HG03439 (cell line): Measurements from ENCODE around the gene SHMT2.
A peak's percentile ranks its signal among the peaks of the same experiment; 100 is the strongest.
"Not testable (repeated sequence)": the region's sequence is repeated elsewhere in the genome, so short reads cannot be mapped to it uniquely, and the experiment has no call there.

Experiments used
- ATAC-seq: cut with Tn5 transposase; IDR thresholded peaks from one replicate; pipeline ENCODE4 v1.9.1; 2021; ENCODE audit warnings: mild to moderate bottlenecking, moderate library complexity; ENCODE audit not compliant: unreplicated experiment

The SHMT2 gene

DNA sequence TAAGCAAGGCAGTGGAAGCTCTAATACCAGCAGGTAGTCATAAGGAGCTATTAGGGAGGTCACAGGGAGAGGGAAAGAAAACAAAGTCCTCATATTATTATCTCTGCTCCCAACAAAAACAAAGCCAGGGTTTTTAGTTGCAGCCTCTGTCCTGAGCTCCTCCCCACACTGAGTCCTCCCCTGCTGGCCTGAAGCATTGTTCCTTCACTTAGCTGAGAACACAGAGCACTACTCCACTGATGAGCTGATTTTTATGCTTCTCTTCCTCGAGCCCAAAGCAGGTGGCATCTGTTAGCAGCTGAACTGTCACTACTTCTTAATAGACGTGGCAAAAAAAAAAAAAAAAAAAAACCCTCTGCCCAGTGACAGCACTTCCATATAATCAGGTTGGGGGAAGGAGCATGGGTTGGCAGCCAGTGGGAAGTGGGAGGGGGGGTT, 31.9 kb downstream of the SHMT2 start:
- no peak for ATAC-seq

DNA sequence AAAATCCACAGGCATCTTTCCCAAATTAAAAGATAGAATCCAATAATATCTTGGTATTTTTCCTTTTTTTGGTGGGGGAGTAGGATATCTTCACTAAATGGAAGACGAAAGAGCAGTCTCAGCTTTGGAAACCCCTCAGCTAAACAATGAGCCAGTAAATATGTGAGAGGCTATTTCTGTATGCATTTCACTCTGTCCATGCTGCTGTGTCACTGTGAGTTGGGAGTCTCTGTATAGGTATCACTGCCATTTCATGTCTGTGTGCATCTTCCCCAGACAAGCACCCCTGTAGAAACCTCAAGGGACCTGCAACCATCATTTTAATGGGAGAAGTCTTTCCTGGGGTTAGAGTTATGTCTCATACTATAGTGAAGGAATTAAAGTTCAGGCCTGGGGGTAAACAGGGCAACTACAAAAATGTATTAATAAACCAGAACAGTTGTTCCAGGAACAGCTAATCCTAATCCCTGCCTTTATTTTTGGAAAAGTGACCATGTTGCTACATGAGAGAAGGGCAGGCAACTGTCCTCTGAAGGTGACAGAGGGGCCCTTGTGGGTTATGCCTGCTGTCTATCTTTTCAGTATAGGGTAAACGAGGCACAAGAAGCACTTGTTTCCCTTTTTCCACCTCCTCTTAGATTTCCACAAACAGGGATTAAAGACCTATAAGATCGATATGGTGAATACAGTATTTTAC, 32.8 kb downstream of the SHMT2 start:
- ATAC-seq, result no peak

DNA sequence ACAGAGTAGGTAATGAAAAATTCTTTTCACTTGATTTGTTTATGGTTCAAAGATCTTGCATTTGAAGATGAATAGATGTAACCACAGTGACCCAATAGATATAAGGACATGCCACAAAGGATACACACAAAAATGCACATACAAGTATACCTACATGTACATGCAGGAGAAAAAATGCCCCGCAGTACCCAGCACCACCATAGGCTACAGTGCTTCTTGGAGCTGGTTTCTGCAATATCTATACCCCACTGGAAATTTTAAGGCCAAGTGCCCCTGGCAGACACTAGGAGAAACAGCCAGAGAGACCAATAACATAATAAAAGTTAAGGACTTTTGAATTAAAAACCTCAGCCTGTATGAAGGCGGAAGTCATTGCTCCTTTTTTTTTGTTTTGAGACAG, 33.6 kb downstream of the SHMT2 start:
- ATAC-seq, result no peak

DNA sequence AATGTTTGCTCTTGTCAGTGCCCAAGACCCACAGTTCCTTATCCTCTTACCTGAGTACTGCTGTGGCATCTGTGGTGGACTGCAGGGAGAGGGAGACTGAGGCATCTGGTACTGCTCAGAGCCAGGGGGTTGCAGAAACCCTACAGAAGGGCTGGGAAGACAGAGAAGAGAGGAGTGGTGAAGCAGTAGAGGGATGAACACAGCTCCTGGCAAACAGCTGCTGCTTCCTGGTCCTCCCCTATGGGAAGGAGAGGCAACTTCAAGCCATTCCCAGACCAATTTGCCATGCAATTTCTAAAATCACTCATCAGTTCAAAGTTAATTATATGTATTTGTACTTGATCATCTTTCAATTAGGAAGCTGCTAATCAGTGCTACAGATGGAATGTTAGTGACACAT, 37.2 kb downstream of the SHMT2 start:
- no peak for ATAC-seq

DNA sequence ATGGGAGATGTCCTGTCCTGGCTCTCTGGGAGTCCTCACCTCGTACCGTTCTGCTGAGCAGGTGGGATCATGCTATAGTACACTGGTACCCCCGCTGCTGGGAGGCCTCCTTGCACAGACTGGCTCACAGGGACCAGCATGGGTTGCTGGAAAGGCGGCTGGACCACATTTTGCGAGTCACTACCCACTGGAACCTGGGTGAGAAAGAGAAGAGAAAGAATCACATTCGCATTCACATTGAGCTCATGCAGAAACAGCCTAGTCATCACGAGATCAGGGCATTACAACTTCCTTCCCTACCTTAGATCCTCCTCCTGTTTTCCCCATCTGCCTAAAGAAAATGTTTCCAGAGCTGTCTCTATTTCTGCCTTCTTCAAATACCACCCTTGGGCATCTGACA, 38.8 kb downstream of the SHMT2 start:
- ATAC-seq, result no peak

DNA sequence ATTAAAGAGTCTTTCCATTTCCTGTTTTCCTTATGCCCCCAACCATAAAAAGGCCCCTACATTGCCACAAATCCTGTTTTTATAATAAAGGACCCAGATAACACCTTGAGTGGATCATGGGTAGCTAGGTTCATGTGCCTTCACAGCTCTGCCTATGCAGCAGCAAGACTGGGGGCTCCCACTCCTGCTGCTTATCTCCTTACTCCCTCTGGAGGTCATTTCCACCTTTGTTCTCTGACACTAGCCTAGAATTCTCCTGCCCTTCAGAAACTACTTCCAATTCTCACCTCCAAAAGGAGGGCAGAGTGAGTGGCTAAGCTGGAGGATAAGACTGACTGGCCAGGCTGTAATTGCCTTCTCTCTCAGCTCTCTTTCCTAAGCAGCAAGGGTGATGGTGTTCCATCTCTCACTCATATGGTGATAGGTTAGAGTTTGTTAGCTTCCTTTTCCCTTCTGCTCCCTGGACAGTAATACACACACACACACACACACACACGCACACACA, 41.5 kb downstream of the SHMT2 start:
- ATAC-seq, result no peak

DNA sequence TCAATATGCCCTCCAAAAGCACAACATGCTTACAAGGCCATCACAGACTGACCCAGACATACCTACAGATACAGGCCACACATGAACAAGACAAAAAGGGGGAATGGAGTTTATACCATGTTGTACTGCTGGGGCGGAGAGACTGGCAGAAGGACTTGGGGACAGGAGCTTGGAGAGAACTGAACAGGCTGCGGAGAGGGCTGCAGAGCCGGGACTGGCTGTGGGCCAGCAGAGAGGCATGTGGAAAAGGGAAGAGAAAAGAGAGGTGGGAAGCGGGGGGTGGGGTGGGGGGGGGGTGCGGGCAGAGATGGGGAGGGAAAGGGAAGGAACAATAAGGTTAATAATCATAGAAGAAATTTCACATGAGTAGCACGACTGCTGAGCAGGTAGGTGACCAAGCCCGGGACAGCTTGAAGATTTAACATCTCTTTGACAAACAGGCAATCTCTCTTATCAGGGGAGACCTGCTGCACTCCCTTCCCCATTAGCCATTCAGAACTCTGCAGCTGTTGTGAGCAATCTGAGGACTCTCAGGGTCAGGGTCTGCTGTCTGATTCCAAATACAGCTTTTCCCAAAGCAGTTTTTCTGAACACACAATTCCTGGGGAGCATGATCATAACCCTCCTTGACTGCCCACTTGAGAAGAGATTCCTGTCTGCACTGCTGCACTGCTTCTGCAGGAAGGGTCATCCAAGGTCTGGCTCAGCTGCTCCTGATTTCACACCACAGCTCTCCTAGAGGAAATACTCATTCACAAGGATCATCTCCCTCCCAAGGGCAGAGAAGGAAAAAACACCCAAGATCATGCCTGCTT, 43.0 kb downstream of the SHMT2 start:
- no peak for ATAC-seq

DNA sequence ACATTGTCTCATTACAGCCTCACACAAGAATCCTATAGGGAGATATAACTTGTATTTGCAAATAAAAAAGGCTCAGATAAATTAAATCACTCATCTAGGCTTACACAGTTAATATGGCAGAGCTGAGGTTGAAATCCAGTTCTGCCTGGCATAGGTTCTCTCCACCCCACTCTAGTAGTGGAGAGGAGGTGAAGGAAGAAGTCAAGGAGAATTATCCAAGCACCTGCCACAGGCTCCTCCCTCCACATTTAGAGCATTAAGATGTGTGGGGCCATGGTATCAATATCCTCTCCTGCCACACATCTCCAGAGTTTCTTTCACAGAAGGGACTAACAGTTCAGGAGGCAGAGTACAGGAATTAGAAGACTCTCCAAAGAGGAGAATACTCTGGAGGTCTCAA, 44.0 kb downstream of the SHMT2 start:
- ATAC-seq, result no peak

DNA sequence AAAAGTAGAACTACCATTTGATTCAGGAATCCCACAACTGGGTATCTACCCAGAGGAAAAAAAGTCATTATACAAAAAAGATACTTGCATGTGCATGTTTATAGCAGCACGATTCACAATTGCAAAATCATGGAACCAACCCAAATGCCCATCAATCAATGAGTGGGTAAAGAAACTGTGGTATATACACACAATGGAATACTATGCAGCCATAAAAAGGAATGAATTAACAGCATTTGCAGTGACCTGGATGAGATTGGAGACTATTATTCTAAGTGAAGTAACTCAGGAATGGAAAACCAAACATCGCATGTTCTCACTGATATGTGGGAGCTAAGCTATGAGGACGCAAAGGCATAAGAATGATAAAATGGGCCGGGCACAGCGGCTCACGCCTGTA, 46.7 kb downstream of the SHMT2 start:
- ATAC-seq, result not testable (repeated sequence)

DNA sequence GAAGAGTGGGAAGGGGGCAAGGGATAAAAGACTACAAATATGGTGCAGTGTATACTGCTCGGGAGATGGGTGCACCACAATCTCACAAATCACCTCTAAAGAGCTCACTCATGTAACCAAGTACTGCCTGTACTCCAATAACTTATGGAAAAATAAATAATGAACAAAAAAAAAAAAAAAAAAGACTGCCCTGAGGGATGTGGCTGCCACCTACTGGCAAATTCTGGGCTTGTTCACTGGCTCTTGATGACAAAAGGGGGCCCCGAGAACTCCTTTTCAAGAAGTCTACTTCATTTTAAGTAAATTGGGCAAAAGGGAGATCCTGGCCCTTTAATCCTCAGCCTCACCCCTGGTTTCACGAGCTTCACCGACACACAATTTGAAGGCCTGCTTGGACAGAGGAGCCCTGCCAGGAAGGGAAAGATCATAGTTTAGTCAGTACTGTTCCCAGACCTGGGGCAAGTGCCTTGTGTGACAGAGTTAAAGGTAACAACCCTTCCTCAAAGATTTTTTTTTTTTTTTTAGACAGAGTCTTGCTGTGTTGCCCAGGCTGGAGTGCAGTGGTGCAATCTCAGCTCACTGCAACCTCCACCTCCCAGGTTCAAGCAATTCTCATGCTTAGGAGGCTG, 47.5 kb downstream of the SHMT2 start:
- ATAC-seq, result no peak

DNA sequence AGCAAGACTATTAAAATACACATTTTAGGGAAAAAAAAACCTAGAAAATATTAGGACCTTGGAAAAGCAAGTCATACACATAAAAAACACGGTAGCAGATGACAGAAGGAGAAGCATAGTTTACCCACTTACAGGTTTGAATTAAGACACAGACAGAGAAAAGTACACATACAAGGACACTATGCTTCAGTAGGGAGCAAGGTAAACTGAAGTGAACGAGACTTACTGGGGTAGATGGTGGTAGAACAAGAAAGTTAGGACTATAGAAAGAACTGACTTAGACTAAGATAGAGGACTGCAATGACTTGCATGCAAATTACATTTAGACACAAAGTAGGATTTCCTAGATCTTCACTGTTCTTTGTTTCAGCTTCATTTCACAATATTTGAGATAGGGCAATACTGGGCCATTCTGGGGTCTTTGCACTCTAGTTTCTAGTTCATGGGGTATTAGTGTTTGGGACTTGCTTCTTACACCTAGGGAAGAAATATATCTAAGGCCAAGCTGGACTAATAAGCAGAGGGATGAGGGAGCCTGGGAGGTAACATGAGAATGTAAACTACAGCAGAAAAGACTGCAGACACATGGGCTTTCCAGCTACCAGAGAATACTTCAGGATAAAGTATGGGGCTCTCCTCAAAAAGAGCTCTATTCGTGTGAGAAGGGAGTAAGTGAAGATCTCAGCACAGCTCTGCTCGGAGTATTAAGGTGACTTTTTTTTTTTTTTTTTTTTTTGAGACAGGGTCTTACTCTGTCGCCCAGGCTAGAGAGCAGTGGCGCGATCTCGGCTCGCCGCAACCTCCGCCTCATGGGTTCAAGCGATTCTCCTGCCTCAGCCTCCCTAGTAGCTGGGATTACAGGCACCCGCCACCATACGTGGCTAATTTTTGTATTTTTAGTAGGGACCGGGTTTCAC, 49.2 kb downstream of the SHMT2 start:
- ATAC-seq, result no peak

DNA sequence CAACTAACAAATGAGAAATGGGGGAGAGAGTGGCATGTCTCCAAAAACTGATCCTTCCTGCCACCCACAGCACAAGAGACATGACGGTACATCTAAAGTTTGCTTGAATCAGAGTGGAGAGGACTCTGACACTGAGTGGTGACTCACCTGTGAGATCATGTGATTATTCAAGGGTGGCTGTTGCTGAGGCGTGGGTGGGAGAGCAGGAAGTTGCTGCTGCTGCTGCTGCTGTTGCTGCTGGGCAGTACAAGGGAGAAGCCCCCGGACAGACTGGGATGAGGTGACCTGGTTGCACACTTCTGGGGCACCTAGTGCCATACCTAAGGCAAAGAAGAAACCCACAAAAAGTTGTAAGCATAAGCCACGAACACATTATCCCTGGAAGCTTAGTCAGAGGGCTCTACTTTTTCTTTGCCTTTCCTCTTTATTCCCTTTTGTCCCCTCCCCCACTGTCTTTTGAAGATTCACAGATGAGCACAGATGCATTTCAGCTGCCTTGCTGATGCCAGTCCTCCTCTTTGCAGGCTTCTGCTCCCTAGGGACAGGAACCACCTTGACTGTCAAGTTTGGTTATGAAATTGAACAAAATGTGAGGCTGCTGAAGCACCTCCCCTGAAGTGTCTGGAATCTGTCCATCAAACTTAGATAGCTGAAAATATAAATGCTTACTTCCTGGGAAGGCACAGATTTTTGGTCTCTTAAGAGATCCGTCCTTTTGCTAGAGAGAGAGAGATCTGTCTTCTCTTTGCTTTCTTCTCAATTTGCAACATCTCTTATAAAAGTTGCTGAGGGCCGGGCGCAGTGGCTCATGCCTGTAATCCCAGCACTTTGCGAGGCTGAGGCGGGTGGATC, 50.9 kb downstream of the SHMT2 start:
- peak; percentile 87 for ATAC-seq

DNA sequence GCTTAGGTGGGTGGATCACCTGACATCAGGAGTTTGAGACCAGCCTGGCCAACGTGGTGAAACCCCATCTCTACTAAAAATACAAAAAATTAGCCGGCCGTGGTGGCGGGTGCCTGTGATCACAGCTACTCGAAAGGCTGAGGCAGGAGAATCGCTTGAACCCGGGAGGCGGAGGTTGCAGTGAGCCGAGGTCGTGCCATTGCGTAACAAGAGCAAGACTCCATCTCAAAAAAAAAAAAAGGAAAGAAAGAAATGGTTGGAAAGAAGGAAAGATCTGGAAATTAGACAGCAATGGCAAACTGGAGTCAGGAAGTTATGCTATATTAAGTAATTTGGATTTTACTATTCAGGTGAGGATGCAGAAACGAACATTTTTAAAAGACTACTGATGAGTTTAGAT, 52.6 kb downstream of the SHMT2 start:
- ATAC-seq, result not testable (repeated sequence)
